ENCODE data around the gene SIRT2.
"Not testable (repeated sequence)": the region's sequence is repeated elsewhere in the genome, so short reads cannot be mapped to it uniquely, and the experiment has no call there.

Gene SIRT2

DNA sequence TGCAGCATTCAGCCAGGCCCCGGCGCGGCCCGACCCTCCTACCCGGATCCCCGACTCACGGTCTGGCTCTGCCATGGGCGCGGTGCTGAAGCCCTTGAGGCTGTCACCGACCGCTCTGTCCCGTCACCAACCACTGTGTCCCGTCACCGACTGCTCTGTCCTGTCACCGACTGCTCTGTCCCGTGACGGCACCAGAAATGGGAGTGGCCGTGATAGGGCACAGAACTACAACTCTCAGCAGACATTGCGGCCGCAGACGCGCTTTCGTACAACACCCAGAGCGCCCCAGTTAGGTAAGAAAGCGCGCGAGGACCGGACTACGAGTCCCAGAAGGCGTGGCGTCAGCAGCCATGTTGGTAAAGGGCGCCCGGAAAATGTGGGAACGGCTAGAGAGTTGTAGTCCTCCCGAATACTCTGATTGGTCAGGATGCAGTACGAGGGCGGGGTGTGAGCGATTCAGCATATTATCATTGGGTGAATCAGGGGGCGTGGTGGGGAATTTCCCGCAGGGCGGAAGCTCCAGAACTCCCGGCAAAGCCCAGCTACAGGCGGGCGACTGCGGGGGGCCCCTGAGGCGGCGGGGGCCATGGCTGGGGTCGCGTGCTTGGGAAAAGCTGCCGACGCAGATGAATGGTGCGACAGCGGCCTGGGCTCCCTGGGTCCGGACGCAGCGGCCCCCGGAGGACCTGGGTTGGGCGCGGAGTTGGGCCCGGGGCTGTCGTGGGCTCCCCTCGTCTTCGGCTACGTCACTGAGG, at the start of gene SIRT2, which contains the start of gene NFKBIB:
SIRT2 (minus strand) TSS at position 172 of the 755 bp plus-strand sequence; CDS start at position 75, 97 bp downstream.
NFKBIB (plus strand) TSS at position 523 of the 755 bp plus-strand sequence; CDS start at position 587, 64 bp downstream.
- peak; percentile 100 for DNase-seq (ENCODE audit: low spot score)

DNA sequence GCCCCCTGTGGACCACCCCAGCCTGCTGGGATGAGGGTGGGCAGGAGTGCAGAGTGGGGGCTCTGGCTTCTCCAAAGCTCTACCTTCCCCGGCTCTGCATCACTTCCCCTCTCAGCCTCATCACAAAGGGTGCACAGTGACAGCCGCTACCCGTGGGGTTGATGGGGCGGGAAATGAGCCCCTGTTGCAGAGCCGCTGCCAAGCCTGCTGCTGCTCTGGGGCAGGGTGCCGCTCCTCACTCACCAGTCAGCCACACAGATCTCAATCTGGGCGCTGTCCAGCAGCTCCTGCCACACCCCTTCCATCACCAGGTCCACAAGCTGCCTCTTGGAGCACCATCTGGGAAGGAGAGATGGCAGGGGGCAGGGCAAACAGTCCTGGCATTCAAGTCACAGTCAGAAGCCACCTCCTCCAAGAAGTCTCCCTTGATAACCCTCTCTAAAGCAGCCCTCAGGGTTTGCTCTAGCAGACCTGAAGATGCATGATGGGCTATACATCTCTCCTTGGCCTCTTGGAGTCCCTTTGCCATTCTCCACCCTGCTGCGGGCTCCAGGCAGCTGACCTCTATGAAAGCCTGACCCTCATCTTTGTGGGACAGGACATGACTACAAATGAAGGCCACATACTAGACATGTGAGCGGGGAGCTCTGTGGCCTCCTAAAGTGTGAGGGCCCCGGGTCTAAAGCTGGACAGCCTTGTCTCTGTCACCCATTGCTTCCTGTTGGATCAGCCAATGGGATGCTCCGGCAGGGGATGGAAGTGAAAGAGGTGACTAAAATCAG, 47.0 kb upstream of the SIRT2 start:
- no peak for DNase-seq (ENCODE audit: low spot score)

DNA sequence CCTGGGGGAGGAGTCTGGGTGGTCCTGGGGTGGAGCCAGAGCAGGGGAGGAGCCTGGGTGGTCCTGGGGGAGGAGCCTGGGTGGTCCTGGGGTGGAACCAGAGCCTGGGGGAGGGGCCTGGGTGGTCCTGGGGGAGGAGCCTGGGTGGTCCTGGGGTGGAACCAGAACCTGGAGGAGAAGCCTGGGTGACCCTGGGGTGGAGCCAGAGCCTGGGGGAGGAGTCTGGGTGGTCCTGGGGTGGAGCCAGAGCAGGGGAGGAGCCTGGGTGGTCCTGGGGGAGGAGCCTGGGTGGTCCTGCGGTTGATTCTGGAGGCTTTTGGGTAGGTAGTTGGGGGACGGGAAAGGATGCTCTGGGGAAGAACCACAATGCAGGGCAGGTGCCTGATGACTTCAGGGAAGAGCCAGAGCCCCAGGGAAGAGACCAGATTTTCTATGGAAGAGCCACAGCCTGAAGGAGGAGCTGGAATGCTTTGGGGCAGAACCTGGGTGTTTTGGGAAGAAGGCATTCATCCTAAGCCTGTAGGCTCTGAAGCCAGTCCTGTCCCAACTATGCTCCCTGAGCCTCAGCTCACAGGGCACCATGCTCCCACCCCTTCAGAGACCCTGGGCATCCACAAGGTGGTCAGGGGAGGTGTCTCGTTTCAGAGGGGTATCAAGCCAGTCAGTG, 46.3 kb upstream of the SIRT2 start:
- no peak for DNase-seq (ENCODE audit: low spot score)

DNA sequence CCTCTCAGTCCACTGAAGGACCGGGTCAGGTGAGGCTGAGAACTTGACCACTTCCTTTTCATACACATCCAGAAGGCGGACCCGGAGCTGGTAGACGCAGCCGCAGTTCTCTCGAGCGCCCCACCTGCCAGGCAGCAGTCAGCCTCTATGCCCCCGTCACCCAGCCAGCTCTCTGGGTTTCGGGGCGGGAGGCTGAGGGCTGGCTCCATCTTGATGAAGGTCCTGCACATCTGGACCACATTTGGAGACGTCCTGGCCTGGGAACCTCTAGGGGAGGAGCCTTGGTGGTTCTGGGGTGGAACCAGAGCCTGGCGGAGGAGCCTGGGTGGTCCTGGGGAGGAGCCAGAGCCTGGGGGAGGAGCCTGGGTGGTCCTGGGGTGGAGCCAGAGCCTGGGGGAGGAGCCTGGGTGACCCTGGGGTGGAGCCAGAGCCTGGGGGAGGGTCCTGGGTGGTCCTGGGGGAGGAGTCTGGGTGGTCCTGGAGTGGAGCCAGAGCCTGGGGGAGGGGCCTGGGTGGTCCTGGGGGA, 45.6 kb upstream of the SIRT2 start:
- DNase-seq (ENCODE audit: low spot score), result no peak

DNA sequence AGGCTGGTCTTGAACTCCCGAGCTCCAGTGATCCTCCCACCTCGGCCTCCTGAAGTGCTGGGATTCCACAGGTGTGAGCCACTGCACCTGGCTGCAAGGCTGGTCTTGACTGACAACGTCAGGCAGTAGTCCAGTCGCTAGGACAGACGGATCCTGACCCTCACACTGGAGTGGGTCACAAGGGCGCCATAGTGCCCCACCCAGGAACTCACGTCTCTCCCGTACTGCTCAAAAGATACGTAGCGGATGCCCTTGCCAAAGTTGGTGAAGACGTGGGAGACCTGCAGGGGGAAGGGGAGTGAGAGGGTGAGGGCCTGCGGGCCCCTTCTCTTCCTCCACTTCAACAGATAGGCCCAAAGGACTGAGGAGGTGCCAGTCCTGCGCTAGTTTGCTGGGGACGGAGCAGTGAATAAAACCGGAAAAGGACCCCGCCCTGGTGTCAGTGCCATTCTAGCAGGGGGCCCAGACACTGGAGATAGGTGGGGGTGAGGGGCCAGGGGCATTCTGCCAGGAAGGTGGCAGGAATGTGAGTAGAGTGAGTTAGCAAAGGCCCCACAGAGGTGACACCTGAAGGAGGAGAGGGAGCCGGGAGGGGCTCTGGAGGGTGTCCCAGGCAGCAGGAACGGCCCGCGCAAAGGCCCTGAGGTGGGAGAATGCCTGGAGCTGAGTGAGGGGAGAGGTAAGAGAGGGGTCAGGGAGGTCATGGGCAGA, 43.2 kb upstream of the SIRT2 start:
- no peak for DNase-seq (ENCODE audit: low spot score)

DNA sequence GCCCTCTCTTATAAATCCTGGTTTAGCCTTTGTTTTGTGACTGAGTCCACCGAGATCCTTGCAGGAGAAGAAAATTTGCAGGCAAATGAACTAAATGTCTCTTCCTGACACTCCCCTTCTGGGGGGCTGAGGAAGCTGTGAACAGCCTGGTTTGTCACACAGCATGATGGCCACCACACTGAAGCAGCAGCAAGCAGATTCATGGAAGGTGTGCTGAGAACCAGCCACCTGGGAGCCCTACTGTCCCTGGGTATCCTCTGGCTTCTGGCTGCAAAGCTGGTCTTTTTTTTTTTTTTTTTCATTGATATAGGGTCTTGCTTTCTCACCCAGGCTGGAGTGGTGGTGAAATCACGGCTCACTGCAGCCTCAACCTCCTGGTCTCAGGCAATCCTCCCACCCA, 42.6 kb upstream of the SIRT2 start:
- DNase-seq (ENCODE audit: low spot score), result no peak

DNA sequence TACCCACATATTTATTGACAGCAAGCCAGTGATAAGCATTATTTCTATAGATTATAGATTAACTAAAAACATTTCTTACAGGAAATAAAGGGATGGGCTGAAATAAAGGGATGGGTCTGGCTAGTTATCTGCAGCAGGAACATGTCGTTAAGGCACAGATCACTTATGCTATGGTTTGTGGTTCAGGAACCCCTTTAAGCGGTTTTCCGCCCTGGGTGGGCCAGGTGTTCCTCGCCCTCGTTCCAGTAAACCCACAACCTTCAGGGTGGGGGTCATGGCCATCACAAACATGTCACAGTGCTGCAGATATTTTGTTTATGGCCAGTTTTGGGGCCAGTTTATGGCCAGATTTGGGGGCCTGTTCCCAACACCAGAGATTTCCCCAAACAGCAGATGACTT, 42.0 kb upstream of the SIRT2 start:
- not testable (repeated sequence) for DNase-seq (ENCODE audit: low spot score)

DNA sequence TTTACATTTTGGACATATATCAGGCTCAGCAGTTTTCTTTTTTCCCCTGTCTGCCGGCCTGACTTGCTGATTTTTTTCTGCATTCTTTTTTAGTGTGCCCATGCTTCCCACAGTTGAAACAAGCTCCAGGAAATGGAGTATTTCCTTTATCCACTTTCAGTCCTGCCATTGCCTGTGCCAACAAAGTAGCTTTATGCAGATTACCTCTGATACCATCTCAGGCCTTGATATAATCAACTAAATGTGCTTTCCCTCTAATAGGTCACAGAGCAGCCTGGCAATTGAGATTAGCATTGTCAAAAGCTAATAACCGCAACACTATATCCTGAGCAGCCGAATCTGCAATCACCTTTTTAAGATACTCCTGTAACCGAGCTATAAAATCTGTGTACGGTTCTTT, 40.5 kb upstream of the SIRT2 start:
- DNase-seq (ENCODE audit: low spot score), result no peak

DNA sequence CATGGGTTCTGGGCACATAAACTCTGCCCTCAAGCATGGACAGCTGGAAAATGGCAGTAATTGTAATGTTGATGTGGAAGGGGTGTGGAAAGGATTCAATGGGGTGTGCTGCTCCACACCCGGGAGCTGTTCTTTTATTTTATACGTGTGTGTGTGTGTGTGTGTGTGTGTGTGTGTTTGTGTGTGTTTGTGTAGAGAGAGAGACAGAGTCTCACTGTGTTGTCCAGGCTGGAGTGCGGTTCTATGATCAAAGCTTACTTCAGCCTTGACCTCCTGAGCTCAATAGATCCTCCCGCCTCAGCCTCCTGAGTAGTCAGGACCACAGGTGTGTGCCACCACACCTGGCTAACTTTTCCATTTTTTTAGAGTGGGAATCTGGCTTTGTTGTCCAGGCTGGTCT, 34.1 kb upstream of the SIRT2 start:
- DNase-seq (ENCODE audit: low spot score), result no peak

DNA sequence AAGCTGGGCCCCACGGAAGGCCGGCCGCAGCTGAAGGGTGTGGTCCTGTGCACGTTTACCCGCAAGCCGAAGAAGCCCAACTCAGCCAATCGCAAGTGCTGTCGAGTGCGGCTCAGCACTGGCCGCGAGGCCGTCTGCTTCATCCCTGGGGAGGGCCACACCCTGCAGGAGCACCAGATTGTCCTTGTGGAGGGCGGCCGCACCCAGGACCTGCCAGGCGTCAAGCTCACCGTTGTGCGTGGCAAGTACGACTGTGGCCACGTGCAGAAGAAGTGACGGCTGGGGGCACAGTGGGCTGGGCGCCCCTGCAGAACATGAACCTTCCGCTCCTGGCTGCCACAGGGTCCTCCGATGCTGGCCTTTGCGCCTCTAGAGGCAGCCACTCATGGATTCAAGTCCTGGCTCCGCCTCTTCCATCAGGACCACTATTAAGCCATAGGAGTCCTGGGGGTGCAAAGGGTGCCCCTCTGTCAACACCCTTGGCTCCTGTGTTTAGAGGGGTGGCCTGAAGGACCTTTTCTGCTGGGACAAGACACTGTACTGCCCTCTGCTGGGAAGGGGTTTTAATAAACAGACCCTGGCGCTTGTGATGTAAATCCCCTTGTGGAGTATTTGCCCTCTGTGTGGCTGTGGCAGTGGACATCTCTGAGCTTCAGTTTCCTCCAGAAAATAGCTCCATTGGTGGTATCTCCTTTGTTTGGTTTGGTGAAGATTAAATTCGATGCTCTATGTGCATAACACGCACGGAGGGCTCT, 33.2 kb upstream of the SIRT2 start:
- DNase-seq (ENCODE audit: low spot score), result peak; percentile 37

DNA sequence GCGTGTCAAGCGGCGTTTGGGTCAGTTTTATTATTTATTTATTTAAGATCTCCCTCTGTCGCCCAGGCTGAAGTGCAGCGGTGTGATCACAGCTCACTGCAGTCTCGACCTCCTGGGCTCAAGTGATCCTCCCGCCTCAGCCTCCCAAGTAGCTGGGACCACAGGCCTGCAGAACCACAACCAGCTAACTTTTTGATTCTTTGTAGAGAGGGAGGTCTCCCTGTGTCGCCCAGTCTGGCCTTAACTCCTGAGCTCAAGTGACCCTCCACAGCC, 32.0 kb upstream of the SIRT2 start:
- no peak for DNase-seq (ENCODE audit: low spot score)

DNA sequence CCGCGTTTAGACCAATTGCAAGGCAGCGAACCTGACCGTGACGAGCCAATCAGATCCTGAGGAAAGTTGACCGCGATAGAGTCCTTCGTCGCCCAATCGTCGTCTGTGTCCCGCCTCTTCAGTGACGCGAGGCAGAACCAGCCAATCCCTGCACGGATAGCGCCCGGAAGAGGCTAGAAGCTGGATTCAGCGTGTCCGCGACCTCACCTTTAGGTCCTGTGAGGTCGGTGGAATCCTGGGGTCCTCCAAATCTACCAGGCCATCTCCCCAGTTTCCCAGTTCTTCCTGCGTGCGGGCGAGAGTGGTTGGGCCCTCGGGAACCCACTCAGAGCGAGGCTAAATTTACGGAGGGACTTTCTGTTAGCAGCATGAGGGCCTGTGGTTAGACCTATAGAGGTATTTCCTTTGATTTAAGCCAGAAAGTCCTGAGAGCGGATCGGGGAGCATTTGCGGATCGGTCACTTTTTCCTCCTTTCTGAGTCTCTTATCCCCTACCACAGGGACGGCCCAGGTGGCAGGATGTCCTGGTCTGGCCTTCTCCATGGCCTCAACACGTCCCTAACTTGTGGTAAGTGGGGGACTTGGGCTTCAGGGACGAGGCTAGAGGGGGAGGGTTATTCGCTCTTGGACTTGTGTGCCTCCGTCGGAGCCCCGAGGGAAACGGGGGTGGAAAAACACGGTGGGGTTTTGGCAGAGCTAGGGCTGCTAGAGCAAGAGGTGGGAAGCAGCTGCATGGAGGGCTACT, 31.5 kb upstream of the SIRT2 start, which contains the start of gene MRPS12:
MRPS12 (plus strand) TSS at position 169 of the 745 bp plus-strand sequence; CDS start at position 520, 351 bp downstream.
- DNase-seq (ENCODE audit: low spot score), result peak; percentile 99

DNA sequence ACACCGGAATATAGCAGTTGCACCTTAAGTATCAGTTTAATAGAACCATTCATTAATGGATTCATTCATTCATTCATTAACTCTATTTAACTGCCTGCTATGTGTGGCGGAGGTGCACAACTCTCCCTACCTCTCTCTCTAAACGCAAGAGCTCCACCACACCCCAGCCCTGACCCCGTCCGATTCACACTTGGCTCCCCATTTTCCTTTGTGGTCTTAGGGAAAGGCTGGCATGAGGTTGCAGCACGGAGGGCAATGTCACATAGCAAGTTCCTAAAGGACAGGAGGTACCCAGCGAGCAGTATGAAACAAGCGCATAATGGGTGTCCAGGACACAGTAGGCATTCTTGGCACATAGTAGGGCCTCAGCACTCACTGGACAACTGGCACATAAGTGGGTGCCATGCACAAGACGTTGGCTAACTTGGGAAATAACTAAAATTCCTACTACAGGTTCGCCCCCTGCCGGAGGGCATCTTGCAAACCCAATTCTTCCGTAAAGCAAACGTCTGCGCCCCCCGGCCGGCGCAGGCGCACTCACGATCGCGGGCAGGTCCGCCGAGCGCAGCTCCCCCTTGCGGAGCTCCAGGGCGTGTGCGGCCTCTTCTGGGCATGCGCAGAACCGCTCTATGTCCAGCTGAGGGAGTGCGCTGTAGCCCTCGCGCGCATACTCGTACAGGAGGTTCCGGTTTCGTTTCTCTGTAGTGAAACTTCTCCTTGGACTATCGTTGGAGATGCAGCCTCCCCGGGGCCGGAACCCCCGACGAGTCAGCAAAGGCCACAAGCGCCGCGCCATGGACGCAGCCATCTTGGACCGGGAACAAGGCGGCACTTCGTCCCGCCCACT, 30.7 kb upstream of the SIRT2 start, which contains the start of gene SARS2:
SARS2 (minus strand) TSS at position 835 of the 847 bp plus-strand sequence; CDS start at position 808, 27 bp downstream.
- peak; percentile 94 for DNase-seq (ENCODE audit: low spot score)

DNA sequence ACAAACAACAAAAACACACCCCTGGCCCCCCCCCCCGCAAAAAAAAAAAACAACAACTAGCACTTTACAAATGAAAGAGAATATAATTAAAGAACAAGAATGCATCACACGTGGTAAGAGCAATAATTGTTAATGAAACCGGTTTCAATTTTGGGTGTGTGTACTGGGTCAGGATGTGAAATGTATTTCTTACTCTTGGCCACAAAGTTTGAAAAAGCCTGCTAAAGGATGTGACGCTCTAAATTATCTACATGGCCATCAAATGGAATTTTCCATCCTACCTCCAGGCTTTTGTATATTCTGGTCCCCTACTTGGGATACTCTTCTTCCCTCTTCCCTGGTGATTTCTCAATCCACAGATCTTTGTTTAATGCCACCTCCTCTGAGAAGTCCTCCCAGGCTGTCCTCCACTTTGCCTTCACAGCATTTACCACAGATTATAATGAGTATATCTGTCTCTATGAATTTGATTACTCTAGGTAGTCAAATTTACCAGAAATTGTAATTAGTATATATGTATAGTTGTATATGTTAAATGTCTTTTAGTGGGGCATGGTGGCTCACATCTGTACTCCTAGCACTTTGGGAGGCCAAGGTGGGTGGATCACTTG, 29.1 kb upstream of the SIRT2 start:
- no peak for DNase-seq (ENCODE audit: low spot score)

DNA sequence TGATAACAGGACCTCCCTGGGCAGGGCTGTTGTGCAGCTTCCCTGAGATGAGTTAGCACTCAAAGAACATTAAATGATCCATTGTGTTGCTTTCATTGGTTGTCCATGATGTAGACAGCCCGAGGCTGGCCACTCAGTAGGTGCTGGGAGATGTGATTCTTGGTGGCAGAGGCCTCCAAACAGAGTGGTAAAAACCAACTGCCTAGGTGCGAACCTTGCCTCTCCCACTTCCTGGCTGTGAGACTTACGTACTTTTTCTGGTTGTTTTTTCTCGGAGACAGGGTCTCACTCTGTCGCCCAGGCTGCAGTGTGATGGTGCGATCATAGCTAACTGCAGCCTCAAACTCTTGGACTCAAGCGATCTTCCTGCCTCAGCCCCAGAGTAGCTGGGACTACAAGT, 25.0 kb upstream of the SIRT2 start:
- DNase-seq (ENCODE audit: low spot score), result peak; percentile 8

DNA sequence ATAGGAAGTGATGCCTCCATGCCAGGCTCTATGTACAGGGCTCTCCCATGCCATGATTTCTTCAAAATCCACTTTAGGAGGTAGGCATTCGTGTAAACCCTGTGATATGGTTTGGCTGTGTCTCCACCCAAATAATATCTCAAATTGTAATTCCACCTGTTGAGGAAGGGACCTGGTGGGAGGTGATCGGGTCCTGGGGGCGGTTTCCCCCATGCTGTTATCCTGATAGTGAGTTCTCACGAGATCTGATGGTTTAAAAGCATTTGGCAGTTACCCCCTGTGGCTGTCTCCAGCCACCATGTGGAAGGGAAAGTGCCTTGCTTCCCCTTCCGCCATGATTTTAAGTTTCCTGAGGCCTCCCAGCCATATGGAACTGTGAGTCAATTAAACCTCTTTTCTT, 23.1 kb upstream of the SIRT2 start:
- no peak for DNase-seq (ENCODE audit: low spot score)

DNA sequence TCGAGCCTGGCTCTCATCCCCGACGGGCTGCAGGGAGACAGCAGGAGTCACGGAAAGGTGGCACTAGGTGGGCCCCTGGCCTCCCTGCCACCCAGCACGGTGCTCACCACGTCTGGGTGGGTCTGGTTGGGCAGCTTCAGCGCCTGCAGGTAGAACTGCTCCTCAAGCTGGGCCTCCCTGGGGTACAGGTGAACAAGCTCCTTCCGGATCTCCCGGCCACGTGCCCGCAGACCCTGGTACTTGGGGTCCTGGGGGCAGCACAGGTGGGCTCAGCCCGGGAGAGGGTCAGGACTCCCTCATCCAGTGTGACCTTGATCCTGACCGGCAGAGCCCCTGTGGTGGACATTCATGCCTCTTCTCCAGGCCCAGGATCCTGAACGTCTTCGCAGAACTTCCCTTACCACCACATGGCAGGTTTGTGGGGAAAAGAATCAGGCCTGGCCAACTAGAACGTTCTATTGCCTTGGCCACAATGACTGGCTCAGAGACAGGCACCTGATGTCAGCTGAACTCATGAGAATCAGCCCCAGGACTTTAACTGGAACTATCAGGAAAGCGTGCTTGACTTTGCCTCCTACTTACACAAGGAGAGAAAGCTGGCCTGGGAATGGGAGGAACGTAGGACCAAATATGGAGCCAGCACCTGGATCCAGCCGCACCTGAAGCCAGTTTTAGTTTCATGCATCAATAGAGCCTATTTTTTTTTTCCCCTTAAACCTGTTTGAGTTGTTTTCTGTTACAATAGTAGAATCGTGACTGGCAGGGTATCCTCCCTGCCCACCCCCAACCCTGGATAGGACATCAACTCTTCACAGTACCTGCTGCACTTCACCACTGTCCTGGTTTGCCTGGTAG, 22.2 kb upstream of the SIRT2 start:
- DNase-seq (ENCODE audit: low spot score), result no peak

All from CD4-positive, alpha-beta T cell treated with Interleukin-6 at 100 ng/mL for 8 hours (primary cell).